IPS-NIHi7 (cell line): ENCODE data around the gene NCS1.
"Not testable (repeated sequence)": the region's sequence is repeated elsewhere in the genome, so short reads cannot be mapped to it uniquely, and the experiment has no call there.

Experiments used
- DNase-seq: peaks from one replicate; pipeline ENCODE4 v3.0.0; 2012; ENCODE audit warnings: mixed read lengths; ENCODE audit errors: extremely low spot score

Gene NCS1

DNA sequence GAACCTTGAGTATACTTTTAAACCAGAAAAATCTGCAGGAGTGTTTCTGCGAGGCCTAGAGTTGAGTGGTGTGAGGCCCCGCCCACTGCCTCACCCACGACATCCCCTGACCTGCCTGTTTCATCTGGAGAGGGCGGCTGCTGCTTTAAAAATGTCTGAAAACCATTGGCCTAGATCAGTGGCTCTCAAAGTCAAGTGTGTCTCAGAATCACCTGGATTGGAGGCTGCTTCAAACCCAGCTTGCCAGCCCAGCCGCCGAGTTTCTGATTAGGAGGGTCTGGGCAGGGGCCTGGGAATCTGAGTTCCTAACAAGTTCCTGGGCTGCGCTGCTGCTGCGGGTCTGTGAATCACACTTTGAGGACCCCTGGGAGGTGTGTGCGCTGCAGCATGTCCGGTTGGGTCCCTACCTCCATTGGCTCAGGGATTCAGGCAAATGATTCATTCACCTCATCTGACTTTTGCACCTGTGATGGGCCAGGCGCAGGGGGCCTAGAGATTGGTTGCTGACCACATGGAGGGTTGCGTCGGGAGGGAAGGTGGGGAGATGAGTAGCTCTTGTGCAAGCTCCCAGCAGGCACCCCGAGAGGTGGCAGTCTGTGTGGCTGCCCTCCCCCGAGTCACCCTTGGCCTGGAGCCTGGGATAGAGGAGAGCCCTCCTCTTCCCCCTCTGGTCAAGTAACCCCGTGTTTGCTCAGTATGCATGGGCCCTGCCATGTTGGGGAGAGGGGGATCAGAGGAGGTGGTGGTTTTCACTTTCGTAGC lies 65.7 kb downstream of the NCS1 start:
- DNase-seq = no peak

DNA sequence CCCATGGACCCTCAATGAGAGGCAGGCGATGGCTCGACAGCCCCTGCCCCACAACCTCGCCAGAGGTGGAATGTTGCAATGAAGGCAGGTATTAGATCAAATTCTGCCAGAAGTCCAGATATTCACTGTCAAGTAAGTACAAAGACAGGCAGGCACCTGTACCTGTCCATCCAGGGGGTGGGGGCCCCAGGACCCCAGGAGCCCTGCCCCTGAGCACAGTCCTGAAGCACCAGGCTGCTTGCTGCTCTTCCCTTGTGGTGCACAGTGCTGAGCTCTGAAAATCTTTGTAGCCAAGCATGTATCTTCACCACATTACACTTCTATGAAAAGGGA lies 67.1 kb downstream of the NCS1 start:
- DNase-seq = no peak

DNA sequence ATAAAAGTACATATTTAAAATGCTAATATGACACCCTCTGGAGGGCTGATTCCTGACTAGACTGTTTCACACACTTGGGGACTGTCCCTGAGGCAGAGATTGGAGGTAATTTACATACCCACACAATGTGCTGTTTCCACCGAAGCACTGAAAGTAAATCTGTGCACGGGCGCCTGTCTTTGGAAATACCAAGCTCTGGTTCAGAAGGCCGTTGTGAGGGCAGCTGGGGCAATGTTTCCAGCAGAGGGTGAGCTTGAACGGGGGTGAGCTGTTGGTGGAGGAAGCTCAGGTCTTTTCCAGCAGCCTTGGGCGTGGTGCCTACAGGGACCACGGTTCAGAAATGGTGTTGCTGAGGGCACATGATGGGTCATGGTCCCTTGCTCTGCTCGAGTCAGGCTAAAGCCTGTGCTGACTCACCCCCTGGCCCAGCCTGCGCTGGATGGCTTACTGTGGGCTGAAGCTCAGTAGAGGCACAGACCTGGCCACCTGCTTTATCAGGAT lies 67.6 kb downstream of the NCS1 start:
- DNase-seq = no peak

DNA sequence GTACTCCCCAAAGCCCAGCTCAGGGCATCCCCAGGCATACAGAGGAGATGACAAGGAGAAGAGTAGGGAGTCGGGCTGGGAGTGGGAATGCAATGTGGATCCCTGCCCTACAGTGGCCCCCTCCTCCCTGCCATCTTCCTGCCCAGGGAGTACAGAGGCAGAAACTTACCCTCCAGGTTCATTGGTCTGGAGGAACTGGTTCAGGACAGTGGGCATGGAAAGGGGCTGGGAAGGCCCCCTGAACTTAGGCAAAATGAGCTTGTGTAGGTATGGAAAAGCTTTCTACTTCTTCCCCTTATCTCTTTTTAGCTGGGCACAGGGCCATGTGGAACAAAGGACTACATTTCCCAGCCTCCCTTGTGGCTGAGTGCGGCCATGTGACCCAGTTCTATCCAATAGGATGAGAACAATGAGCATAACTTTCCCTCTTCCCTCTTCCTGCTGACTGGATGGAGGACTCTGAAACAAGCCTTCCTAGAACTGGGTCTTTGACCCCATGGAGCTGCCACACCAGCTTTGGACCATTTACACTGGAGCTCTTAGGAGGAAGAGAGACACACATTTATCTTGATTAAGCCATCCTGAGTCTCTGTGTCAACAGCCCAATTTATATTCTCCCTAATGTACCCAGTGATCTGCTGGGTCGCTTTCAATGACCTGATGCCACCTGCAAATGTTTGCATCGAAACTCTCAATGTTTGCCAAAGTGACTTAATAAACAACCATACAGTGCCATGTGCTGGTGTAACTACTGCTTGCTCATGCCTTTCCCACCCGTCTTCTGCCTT lies 68.4 kb downstream of the NCS1 start:
- DNase-seq = peak; percentile 72

DNA sequence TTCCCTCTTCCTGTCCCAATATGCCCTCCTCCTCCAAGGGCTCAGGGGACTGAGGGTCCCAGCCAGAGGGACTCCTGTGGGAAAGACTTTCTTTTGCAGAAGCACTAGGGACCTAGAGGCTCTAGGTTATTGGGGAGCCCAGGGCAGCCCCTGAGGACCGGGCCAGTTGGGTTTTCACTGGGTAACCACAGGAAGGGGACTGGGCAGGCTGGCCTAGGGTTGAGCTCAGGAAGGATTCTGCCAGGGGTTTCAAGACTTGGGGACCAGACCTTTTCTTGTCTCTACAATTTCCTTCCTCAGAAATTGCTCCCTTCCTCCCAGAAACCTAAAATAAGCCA lies 69.0 kb downstream of the NCS1 start:
- DNase-seq = no peak

DNA sequence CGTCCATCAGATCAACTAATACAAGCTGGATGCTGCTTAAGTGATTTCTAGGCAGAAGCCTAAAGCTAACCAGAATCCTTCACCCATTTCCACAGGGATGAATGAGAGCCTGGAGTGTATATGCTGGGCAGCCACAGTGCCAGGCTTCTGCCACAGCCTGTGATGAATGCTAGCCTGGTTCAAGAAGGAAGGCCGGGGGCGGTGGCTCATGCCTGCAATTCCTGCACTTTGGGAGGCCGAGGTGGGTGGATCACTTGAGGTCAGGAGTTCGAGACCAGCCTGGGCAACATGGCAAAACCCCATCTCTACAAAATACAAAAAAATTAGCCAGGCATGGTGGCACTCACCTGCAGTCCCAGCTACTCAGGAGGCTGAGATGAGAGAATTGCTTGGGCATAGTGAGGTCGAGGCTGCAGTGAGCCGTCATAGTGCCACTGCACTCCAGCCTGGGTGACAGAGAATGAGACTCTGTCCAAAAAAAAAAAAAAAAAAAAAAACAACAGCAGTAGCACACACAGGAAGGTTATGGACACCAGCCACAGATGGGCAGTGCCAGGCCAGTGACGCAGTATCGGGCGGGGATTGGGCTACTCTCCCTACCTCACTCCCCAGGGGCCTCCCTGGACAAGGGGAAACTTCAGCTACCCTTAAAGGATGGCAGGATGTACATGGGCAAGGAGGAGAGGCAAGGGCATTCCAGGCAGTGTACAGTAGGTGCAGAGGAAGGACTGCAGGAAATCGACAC lies 70.2 kb downstream of the NCS1 start:
- DNase-seq = no peak

DNA sequence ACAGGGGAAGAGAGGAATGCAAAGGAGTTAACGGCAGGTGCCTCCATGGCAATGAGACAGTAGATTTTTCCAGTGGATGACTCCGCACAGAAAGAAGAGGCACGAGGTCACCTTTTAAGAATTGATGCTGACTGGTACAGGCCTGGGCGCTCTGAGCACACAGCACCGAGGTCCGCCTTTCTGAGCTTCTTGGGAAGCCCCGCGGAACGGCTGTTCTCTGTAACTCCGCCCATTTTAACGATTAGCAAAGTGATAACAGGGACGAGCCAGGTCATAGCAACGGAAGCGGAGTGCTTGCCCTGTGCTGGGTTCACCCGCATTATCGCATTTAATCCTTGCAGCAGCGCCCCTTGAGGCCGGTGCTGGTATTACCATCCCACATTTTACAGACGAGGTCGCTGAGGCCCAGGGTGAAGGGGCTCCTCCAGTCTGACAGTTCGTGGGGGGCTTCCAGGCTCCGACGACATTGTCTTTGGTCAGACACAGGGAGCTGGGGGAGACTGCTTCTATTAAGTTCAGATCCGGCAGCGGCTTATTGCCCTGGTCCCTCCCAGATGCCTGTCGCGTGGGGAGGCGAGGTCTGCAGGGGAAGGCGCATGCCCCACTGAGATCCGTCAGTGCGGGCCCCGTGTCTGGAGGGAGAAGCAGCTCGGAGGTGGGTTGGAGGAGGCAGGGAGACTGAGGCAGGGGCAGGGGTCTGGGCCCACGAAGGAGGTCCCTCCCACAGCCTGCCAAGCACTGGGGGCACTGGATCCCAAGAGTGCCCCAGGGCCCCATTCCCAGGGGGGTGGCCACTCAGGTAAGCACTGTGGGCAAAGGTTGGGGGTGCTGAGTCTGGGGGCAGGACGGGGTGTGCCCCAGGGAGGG lies 71.0 kb downstream of the NCS1 start:
- DNase-seq = peak; percentile 86

DNA sequence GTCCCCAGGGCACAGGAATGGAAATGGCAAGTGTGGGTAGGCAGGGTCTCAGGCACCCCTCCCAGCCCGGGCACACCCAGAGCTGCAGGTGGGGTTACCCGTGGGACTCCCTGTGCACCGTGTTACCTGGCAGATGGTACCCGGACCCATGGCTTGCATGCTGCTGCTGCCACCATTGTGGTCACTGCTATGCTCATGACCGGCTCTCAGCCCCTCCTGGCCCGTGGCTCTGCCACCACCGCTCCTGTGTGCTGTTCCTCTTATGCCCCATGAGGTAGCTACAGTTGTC lies 71.6 kb downstream of the NCS1 start:
- no peak for DNase-seq

DNA sequence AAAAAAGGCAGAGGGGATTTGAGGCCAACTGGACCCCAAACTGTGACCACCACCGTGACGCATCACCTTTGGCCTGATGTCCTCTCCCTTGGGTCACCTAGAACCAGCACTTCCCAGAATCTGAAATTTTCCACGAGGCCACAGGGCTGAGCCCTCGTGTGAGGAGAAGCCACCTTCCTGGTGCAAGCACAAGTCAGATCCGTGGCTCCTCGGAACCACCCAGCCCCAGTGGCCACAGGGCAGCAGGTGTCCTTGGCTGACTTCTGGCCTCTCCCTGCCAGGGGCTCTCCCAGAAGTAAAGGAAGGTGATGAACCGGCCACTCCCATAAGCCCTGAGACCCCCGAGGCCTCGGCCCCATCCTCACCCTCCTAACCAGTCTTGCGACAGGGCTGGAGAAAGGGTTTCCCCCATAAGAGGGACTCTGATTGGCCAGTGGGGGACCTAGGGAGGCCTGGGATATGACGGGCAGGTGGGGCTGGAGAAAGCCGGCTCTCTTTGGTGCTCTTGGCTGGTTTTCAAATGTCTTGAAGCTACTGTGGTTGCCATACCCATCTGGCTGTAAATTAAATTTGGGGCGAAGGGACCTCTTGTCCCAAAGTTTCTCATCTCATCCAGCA lies 72.5 kb downstream of the NCS1 start:
- DNase-seq = no peak

DNA sequence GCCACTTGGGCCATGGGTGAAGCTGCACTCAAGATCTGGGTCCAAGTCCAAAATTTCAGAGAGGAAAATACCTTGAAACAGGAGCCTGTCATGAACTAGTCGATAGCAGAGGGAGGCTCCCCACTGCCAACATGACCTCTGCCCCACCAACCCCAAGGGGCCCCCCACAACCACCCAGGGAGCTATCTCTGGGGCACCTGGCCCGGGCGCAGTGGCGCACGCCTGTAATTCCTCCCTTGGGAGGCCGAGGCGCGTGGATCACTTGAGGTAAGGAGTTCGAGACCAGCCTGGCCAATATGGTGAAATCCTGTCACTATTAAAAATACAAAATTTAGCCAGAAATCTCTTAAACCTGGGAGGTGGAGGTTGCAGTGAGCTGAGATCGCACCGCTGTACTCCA lies 73.3 kb downstream of the NCS1 start:
- no peak for DNase-seq

DNA sequence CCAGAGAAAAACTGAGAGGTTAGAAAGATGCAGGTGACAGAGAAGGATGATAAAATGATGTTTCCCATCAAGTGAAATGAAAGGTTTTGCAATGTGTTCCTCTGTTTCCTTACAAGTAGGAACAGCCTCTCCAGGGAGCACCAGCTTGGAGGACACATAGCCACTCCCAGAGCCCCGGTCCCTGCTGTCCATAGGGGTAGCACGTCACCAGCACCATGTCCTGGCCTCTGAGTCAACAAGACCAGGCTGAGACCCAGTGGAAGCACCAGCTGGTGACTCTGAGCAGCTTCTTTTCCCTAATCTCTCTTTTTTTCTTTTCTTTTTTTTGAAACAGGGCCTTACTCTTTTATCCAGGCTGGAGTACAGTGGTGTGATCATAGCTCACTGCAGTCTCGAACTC lies 73.9 kb downstream of the NCS1 start:
- DNase-seq = no peak

DNA sequence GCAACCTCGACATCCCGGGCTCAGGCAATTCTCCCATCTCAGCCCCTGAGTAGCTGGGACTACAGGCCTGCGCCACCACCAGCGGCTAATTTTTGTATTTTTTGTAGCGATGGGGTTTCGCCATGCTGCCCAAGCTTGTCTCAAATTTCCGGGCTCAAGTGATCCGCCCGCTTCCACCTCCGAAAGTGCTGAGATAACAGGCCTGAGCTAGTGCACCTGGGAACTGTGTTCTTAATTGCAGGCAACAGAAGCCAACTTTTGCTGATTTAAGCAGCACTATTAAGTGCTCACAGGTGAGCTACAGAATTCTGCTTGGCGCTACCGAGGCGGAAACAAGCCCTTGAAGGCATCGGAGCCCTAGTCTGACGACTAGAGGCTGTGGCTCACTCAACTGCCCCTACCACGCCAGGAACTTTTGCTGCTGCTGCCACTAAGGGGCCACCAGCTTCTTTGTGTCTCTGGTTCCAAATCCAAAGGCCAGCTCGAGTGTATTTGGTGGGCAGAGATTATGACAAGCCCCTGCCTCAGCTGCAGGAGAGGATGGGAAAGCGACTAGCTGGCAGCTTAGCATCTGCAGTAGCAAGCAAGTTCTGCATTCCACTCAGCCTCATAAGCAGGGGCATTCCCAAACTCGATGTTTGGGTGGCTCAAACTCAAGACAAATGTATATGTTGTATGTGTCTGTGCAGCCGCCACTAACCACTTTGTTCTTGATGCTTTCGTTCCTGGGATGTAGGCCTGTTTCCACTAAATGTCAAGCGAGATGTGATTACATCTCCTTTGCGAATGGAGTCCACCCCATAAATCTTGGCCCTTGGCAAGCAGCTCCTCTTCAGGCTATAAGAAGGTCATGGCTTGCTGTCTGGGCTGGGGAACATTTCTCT lies 82.8 kb downstream of the NCS1 start:
- DNase-seq = no peak

DNA sequence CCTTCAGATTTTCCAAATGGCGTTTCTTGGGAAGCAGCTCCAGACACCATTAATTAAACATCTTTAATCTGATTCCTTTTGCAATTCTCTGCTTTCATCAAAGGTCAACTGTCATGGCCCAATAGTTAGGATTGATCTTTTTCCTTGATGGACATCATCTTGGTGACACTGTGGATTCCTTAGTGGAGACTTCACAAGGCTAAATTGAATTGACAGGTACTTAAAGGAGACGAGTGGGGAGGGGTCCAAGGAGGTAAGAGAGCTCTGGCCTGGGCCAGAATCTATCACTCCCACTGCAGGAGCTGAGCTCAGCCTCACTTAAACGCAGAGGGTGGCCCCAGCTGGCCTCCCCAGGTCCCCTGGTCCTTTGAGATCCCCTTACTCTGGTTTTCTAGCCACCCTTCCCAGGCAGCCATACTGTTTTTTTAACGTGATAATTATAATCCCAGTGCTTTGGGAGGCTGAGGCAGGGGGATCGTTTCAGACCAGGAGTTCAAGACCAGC lies 83.5 kb downstream of the NCS1 start:
- DNase-seq = no peak

DNA sequence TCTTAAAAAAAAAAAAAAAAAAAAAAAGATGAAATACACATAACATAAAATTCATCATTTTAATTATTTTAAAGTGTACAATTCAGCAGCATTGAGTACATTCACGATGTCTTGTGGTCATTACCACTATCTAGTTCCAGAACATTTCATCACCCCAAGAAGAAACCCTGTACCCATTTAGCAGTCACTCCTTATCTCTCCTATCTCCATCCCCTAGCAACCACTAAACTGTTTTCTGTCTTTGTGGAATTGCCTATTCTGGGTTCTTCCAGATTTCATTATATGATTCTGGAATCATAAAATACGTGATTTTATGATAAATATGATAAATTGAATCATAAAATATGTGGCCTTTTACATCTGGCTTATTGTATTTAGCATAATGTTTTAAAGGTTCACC lies 84.4 kb downstream of the NCS1 start:
- no peak for DNase-seq

DNA sequence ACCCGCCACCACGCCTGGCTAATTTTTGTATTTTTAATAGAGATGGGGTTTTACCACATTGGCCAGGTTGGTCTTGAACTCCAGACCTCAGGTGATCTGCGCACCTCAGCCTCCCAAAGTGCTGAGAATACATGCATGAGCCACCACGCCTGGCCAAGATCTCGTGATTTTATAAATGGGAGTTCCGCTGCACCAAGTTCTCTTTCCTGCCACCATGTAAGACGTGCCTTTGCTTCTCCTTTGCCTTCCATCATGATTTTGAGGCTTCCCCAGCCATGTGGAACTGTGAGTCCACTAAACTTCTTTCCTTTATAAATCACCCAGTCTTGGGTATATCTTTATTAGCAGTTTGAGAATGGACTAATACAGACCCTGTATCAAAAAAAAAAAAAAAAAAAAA lies 85.9 kb downstream of the NCS1 start:
- DNase-seq = not testable (repeated sequence)

DNA sequence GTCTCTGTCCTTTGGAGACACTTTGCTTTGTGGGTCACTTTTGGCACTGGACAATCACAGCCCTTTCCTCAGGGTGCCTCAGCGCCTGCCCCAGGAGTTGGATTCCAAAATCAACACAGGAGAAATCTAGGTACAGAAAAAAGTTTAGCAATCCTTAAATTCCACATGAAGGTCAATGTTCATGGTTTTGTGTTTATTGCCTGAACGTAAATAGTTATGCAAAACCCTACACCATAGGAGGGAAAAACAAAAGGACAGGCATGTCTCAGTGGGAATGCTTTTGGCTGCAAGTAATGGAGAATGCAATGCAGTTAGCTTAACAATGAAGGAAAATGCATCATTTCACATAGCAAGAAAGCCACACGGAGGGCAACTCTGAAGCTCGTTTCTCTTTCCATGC lies 86.8 kb downstream of the NCS1 start:
- no peak for DNase-seq

DNA sequence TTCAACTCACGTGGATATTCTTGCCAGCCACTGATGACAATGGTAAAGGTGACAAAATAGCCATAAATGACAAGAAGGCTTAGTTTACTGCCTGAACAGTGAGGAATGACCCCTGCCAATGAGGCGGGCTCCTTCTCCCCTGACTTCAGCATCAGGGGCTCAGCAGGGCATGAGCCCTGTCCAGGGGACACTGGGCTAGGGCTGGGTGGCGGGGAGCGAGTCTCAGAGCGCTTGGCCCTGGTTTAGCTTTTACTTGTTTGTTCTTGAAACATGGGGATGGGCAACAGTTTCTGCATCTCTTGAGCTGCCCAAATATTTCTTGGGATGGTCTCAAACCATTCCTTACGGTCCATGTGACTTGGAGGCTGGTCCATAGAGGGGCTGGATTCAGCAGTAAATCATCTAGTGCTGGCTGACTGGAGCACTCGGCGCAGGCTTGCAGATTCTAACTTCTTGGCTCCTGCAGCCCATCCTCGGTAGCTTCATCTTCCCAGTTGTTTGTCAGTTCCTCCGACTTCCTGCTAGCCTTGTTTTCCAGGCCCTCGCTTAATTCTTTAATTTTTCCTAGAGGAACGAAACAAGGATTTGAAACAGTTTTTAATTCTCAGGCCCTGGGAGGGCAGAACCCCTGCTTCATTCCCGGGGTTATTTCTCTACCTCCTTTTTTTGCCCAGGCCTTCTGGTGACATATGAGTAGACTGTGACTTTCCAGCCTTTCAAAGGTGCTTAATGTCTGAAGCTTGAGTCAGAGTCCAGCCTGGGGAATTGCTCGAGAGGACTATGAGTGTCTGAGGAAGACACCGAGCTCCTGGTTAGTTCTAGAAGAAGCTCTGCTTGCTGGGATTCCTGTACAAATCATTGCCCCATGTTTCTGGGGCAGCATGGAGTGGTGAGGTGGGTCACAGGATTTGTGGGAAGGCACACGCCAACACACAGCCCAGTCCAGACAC lies 88.9 kb downstream of the NCS1 start:
- DNase-seq = no peak

DNA sequence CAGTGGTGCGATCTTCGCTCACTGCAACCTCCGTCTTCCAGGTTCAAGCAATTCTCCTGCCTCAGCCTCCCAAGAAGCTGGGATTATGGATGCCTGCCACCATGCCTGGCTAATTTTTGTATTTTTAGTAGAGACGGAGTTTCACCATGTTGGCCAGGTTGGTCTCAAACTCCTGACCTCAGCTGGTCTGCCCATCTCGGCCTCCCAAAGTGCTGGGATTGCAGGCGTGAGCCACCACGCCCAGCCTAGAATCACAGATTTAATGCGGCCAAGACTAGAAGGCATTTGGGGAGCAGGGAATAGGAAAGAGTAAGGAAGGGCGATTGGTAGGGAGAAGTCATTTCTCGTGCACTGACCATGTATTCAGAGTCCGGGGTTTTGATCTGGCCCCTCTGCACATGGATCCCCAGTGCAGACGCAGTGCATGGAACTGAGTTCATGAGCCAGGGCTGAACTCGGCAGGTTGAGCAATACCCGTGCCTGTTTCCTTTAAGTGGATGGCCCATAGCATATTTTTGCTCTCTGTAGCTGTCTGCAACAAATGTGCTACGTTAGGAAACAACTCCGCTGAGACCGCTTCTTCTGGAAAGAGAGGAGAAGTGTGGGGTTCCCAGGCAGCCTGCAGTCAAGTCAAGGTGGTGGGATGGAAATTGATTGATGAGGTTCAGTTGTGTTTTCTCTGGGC lies 90.0 kb downstream of the NCS1 start:
- DNase-seq = no peak

DNA sequence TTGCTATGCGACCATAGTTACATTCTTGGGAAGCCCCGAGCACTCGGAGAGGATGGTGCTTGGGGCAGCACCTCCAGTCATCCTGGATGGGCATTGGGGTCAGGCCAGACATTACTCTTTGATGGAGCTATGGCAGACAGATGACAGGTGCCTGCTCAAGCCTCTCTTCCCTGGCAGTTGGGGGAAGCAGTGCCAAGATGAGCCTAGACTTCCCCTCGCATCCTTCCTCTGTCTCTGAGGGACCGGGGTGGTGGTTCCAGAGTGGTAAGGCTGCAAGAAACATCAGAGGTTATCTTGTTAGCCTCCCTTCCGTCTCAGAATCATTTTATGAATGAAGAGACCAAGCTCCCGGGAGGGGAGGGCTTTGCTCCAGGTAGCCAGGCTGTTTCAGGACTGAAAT lies 90.6 kb downstream of the NCS1 start:
- no peak for DNase-seq
